Liver (tissue), 9 donors: ENCODE data around the gene PXYLP1. TPM values are rescaled to one million over a fixed set of nuclear protein-coding genes. Genes with fewer than 3 reads are reported as not detected.
A peak's percentile ranks its signal among the peaks of the same experiment; 100 is the strongest.

Source experiments
- DNase-seq: peaks from one replicate; pipeline ENCODE4 v3.0.0-alpha.2; 2017; ENCODE audit warnings: low spot score
- H3K27ac ChIP-seq, 2 donors: one replicate each; pipeline ENCODE4 v1.7.0; 2013; ENCODE audit warnings: inconsistent platforms in 2 of 2, low read length in 2 of 2, control low read depth in 1 of 2, low read depth in 1 of 2, mild to moderate bottlenecking in 1 of 2
- H3K27me3 ChIP-seq, 4 donors: one replicate each; pipeline versions ENCODE4 v1.6.1 to v1.7.0; 2013; ENCODE audit warnings: low read length in 3 of 4, inconsistent platforms in 1 of 4, mild to moderate bottlenecking in 1 of 4, moderate library complexity in 1 of 4; ENCODE audit not compliant: control insufficient read depth in 4 of 4, insufficient read depth in 4 of 4
- H3K36me3 ChIP-seq, 4 donors: one replicate each; pipeline versions ENCODE4 v1.6.1 to v1.7.0; 2013; ENCODE audit warnings: low read length in 3 of 4, mild to moderate bottlenecking in 3 of 4, low read depth in 1 of 4, moderate library complexity in 1 of 4; ENCODE audit not compliant: control insufficient read depth in 4 of 4, insufficient read depth in 3 of 4
- H3K4me1 ChIP-seq, 4 donors: one replicate each; pipeline versions ENCODE4 v1.6.1 to v1.7.0; 2013; ENCODE audit warnings: low read length in 3 of 4, mild to moderate bottlenecking in 3 of 4, moderate library complexity in 1 of 4; ENCODE audit not compliant: control insufficient read depth in 4 of 4, insufficient read depth in 4 of 4
- H3K4me3 ChIP-seq, 3 donors: one replicate each; pipeline versions ENCODE4 v1.6.1 to v1.7.0; 2013; ENCODE audit warnings: low read length in 3 of 3, control low read depth in 1 of 3, low read depth in 1 of 3, mild to moderate bottlenecking in 1 of 3
- H3K9ac ChIP-seq, 2 donors: one replicate each; pipeline ENCODE4 v1.7.0; 2013; ENCODE audit warnings: low read length in 2 of 2, mild to moderate bottlenecking in 2 of 2, moderate library complexity in 2 of 2, control low read depth in 1 of 2, low read depth in 1 of 2
- H3K9me3 ChIP-seq, 4 donors: one replicate each; pipeline versions ENCODE4 v1.6.1 to v1.7.0; 2013; ENCODE audit warnings: low read length in 3 of 4; ENCODE audit not compliant: control insufficient read depth in 4 of 4
- FOXA1 ChIP-seq: IDR thresholded peaks from 2 replicates; pipeline ENCODE4 v1.6.1; 2016; ENCODE audit warnings: antibody characterized with exemption
- FOXA2 ChIP-seq: IDR thresholded peaks from 2 replicates; pipeline ENCODE4 v1.6.1; 2016; ENCODE audit warnings: antibody characterized with exemption
- HNF4A ChIP-seq, 2 donors: conservative IDR thresholded peaks; 2 replicates each; pipeline ENCODE4 v1.6.1; 2016; ENCODE audit warnings: antibody characterized with exemption in 2 of 2, mild to moderate bottlenecking in 2 of 2
- HNF4G ChIP-seq: IDR thresholded peaks from 2 replicates; pipeline ENCODE4 v1.6.1; 2016; ENCODE audit warnings: antibody characterized with exemption
- JUND ChIP-seq, 2 donors: IDR thresholded peaks; 2 replicates each; pipeline ENCODE4 v1.6.1; 2016; ENCODE audit warnings: antibody characterized with exemption in 2 of 2
- NR2F2 ChIP-seq: IDR thresholded peaks from 2 replicates; pipeline ENCODE4 v1.6.1; 2016; ENCODE audit warnings: antibody characterized with exemption
- RAD21 ChIP-seq, 2 donors: IDR thresholded peaks; 2 replicates each; pipeline ENCODE4 v1.6.1; 2016; ENCODE audit warnings: antibody characterized with exemption in 2 of 2, mild to moderate bottlenecking in 2 of 2
- TAF1 ChIP-seq: conservative IDR thresholded peaks from 2 replicates; pipeline ENCODE4 v1.6.1; 2016; ENCODE audit warnings: antibody characterized with exemption, mild to moderate bottlenecking
- YY1 ChIP-seq: IDR thresholded peaks from 2 replicates; pipeline ENCODE4 v1.6.1; 2016; ENCODE audit warnings: antibody characterized with exemption, mild to moderate bottlenecking
- WGBS: extraction: QIAGEN DNeasy Blood & Tissue Kit; methylation state at CpG from one replicate; pipeline ENCODE4 v1.1.7; 2013; 5-methylcytosine and 5-hydroxymethylcytosine counted together
- polyA plus RNA-seq, 2 donors: library from polyadenylated mRNA; stranded (reverse) in 1 of 2; unstranded in 1 of 2; fragments of 200-250 nt in 1 of 2; fragments of >200 nt in 1 of 2; fragmentation: Nextera tagmentation in 1 of 2; extraction: Ambion mirVana in 1 of 2; gene quantifications; one replicate each; pipeline versions ENCODE4 v1.2.1 to v1.2.3, GENCODE V29; 2013 to 2015
- total RNA-seq, 2 donors: library from RNA; depleted of rRNA; stranded (reverse); fragments of >200 nt; gene quantifications; one replicate each; pipeline ENCODE4 v1.2.3, GENCODE V29; 2014
- TF ChIP-seq, protein P1 (sequence below): fragments of 150-350 bp; IDR thresholded peaks from 2 replicates; pipeline ENCODE4 v1.5.1; 2017; ENCODE audit warnings: improper control_type of control experiment, low read depth, low read length; ENCODE audit not compliant: missing input control
- TF ChIP-seq, protein P2 (sequence below): IDR thresholded peaks from 2 replicates; pipeline ENCODE4 v1.6.1; 2016; ENCODE audit warnings: antibody characterized with exemption
- donor health status: healthy.
- donor health status: healthy.
- donor health status: healthy.
- donor health status: healthy.
- donor health status: healthy.

Gene PXYLP1
- total and polyA plus RNA-seq, 4 donors, result 1.1 to 5.3 (median 3.1) TPM

- 80% methylated on average over 7 of the region's 7 CpGs for WGBS
- no peak overlapping the region for H3K27ac ChIP-seq
- H3K9ac ChIP-seq, result no peak overlapping the region
These were observed 70.9 kb downstream of the PXYLP1 start for GRCh38 chr3:141302364-141303141.

GRCh38 chr3:141303481-141304223, 72.0 kb downstream of the PXYLP1 start:
- 81% methylated on average over 13 of the region's 13 CpGs for WGBS
- DNase-seq, result peak; percentile 60
- Histone ChIP-seq H3K27me3 (no peaks in the 10 kb centered on the region), H3K27ac (no peak overlapping the region), H3K4me3 (no peak overlapping the region), H3K36me3 (no peaks in the 10 kb centered on the region), H3K4me1 (peaks cover 0 to 4% (median under 1%) of the 10 kb centered on the region in 4 donors), H3K9ac (no peak overlapping the region), H3K9me3 (no peaks in the 10 kb centered on the region)
- no peak for TF ChIP-seq FOXA2
- TF ChIP-seq, protein P1, sequence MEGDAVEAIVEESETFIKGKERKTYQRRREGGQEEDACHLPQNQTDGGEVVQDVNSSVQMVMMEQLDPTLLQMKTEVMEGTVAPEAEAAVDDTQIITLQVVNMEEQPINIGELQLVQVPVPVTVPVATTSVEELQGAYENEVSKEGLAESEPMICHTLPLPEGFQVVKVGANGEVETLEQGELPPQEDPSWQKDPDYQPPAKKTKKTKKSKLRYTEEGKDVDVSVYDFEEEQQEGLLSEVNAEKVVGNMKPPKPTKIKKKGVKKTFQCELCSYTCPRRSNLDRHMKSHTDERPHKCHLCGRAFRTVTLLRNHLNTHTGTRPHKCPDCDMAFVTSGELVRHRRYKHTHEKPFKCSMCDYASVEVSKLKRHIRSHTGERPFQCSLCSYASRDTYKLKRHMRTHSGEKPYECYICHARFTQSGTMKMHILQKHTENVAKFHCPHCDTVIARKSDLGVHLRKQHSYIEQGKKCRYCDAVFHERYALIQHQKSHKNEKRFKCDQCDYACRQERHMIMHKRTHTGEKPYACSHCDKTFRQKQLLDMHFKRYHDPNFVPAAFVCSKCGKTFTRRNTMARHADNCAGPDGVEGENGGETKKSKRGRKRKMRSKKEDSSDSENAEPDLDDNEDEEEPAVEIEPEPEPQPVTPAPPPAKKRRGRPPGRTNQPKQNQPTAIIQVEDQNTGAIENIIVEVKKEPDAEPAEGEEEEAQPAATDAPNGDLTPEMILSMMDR, result peak; percentile 80
- peak; percentile 83 to 87 for TF ChIP-seq RAD21 (IDR thresholded peaks at IDR 0.05)

More at GRCh38 chr3:141302364-141303141, 70.9 kb downstream of the PXYLP1 start:
- no peak for DNase-seq
- Histone ChIP-seq H3K4me3 (no peak overlapping the region), H3K36me3 (no peaks in the 10 kb centered on the region), H3K9me3 (no peaks in the 10 kb centered on the region), H3K4me1 (no peaks in the 10 kb centered on the region), H3K27me3 (no peaks in the 10 kb centered on the region)
- TF ChIP-seq TAF1 (no peak), JUND (IDR thresholded peaks at IDR 0.05) (no peak), NR2F2 (no peak), YY1 (no peak), HNF4A (conservative IDR thresholded peaks at IDR 0.05) (no peak), RAD21 (IDR thresholded peaks at IDR 0.05) (no peak), HNF4G (no peak), FOXA1 (no peak)
- TF ChIP-seq, protein P1, result no peak
- TF ChIP-seq, protein P2, sequence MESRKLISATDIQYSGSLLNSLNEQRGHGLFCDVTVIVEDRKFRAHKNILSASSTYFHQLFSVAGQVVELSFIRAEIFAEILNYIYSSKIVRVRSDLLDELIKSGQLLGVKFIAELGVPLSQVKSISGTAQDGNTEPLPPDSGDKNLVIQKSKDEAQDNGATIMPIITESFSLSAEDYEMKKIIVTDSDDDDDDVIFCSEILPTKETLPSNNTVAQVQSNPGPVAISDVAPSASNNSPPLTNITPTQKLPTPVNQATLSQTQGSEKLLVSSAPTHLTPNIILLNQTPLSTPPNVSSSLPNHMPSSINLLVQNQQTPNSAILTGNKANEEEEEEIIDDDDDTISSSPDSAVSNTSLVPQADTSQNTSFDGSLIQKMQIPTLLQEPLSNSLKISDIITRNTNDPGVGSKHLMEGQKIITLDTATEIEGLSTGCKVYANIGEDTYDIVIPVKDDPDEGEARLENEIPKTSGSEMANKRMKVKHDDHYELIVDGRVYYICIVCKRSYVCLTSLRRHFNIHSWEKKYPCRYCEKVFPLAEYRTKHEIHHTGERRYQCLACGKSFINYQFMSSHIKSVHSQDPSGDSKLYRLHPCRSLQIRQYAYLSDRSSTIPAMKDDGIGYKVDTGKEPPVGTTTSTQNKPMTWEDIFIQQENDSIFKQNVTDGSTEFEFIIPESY, result no peak
